ENCODE data around the gene HPSE2.

The HPSE2 gene

DNA sequence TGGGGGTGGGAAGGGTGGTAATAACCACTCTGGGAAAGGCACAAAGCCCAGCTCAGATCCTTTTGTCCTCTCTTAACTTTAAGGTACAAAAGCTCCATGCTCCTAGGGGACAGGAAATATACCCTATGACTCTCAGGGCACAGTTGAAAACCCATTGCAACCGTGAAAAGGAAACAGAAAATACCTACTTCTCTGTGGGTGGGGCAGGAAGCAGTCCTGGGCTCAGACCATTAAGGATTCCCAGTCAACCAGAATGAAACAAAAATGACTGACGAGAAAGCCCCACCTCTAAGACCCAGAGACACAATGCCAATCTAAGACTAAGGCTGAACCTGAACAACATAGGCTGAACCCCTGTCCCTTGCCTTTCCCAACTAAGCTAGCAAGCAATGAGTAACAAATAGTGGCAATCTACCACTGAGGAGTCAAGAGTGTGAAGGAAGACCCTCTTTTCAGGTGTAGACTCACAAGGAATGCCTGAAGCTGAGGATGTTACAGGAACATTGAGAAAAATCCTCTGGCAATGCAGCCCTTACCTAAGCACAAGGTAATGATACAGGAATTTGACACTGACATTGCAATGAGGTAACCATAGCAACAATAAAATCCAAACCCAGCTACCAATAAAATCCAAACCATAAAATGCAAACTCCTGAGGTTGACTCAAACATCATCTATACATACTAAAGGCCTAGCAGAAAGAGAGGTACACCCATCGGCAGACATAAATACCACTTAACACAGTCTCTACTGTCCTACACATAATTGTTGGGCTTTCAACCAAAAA, 380.1 kb downstream of the HPSE2 start:
- FAIRE-seq (no peak), DNase-seq (ENCODE audit: low spot score) (no peak)

DNA sequence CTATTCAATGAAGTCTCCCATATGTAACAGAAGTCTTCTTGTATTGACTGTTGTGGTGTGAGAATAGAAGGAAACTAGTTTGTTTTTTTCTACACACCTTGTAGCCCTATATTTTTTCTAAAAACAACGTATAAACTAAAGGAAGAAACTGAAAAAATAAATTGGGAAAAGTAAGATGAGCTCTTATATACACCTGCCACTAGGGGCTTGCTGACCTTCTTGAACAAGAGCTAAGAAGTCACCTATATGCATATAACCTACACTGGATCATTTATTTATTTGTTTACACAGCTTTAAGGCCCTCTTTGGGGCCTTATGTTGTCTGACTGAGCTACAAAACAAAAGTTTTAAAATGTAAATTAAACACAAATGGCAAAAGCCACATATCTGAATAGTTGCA, 383.0 kb downstream of the HPSE2 start:
- DNase-seq (ENCODE audit: low spot score) (no peak), FAIRE-seq (no peak)

DNA sequence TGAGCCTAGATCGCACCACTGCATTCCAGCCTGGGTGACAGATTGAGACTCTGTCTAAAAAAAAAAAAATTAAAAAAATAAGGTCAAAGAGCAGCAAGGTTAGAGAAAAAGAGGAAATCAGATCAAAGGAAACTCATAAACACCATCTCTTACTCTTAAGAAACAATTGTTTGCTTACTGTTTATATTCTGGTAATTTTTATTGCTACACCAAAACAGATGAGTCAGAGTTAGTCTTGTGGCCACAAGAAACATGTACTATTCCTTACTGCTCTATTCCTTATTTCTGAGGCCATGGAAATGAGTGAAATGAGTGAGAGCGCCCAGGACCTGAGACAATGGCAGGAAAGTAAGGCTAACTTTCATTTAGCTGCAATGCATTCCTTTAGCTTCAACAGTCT, 387.3 kb downstream of the HPSE2 start:
- no peak for FAIRE-seq

DNA sequence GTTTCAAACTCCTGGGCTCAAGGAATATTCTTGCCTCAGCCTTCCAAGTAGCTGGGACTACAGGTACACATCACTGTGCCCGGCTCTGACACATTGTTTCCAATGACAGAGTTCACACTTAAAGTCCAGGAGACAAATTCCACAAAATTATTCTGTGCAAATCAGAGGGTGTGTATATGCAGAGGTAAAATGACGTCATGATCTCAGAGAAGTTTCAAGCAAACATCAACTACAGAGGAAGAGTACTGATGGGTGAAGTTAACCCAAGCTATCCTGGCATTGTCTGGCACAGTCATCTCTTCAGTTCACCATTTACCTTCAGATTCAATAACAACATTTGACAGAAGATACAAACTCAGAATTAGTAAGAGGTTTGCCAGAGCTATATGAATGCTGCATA, 388.9 kb downstream of the HPSE2 start:
- FAIRE-seq, result no peak
- no peak for DNase-seq (ENCODE audit: low spot score)

More for the DNA sequence above, 387.3 kb downstream of the HPSE2 start:
- DNase-seq (ENCODE audit: low spot score), result peak; percentile 4

DNA sequence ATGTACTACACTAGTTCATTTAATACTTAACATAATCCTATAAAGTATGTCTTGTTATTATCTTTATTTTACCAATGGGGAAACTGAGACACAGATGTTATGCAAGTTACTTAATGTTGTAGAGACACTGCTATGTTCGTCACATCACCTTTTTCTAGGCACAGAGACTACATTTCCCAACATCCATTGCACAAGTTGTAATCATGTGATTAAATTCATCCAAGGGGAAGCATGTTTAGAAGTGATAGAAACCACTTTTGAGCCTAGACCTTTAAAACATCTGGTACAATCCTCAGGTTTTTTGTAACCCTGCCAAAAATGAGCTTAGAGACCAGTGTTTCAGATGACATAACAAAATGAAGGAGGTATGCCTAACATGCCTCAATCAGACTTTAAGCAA, 402.1 kb downstream of the HPSE2 start:
- FAIRE-seq, result no peak
- no peak for DNase-seq (ENCODE audit: low spot score)

DNA sequence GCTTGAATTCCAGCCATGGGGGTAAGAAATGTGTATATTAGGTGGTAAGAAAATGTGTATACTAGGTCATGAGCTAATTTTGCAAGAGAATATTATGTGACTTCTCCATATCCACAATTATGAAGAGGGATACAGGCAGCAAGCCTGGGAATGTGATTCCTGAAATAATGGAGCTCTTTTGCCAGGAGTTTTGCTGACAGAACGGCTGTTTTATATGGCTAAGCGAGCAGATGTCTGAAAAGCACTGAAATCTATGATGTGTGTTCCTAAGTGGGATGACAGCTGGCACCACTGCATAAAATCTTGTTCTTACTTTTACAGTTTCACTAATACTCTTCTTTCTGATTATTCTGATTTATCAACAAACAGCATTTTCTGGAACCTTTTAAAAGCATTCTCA, 402.9 kb downstream of the HPSE2 start:
- no peak for FAIRE-seq

DNA sequence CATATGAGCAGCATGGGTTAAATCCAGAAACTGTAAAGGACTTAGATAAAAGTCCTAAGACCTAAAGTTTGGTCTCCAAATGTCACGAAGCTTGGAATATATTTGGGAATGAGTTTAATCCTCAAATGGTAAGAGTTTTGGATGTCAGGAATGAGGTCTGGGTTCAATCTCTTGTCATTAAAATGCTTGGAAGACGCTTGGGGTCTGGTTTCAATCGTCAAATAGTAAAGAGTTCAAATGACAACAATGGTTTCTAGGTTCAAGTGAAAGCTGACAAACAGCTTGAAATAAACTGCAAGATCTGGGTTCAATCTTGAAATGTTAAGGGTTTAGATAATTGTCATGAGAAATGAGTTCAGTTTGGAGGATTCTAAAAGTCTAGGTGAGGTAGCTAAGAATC, 403.5 kb downstream of the HPSE2 start:
- no peak for DNase-seq (ENCODE audit: low spot score)
- no peak for FAIRE-seq

More for the DNA sequence above, 402.9 kb downstream of the HPSE2 start:
- DNase-seq (ENCODE audit: low spot score), result no peak

DNA sequence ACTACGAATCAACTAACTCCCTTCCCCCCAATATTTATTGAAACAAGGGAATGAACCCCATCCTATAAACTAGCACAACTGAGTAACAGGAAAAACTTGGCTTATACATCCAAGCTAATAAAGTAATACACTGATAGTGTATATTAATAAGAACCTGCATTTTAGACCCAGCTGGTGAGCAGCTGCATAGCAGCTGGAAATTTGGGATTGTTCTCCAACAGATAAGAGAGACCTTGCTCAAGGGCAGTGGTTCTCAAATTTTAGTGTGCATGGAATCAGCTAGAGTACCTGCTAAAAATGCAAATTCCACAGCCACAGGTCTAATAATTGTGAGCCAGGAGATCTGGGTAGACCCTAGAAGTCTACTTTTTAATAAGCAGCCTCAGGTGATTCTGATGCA, 404.3 kb downstream of the HPSE2 start:
- FAIRE-seq (no peak), DNase-seq (ENCODE audit: low spot score) (no peak)

DNA sequence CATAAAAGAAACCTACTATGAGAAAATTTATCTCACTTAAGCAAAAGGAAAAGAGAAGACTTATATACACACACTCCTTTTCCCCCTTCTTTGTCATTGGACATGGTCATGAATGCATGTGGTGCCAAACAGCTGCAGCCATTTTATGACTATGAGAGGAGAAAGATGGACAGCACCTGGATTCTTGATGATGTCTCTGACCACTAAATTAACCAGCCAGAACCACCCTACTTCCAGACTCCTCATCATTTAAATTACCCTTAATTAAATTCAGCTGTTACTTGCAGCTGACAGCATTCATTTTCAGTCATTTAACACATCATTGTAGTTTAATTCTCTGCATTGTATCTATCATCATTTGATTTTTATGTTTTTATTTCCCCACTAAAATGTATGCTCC, 409.9 kb downstream of the HPSE2 start:
- no peak for DNase-seq (ENCODE audit: low spot score)
- FAIRE-seq, result no peak

DNA sequence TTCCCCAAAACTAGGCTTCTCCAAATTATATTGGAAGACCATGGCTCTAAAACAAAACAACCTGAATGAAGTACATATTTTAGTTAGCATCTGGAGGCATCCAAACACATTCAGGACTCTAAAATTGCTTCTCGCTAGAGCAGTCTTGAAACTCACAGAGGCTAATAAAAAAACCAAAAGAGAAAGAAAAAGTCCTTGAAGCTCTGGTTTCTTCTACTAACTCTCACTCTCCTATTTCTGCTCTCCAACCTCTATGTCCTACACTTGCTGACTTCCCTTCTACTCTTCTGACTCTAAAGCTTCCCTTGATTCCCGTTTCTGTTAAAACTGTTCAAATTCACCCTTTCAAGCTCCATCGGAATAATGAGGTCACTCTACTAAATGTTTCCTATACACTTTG, 418.3 kb downstream of the HPSE2 start:
- DNase-seq (ENCODE audit: low spot score), result no peak
- FAIRE-seq, result no peak

DNA sequence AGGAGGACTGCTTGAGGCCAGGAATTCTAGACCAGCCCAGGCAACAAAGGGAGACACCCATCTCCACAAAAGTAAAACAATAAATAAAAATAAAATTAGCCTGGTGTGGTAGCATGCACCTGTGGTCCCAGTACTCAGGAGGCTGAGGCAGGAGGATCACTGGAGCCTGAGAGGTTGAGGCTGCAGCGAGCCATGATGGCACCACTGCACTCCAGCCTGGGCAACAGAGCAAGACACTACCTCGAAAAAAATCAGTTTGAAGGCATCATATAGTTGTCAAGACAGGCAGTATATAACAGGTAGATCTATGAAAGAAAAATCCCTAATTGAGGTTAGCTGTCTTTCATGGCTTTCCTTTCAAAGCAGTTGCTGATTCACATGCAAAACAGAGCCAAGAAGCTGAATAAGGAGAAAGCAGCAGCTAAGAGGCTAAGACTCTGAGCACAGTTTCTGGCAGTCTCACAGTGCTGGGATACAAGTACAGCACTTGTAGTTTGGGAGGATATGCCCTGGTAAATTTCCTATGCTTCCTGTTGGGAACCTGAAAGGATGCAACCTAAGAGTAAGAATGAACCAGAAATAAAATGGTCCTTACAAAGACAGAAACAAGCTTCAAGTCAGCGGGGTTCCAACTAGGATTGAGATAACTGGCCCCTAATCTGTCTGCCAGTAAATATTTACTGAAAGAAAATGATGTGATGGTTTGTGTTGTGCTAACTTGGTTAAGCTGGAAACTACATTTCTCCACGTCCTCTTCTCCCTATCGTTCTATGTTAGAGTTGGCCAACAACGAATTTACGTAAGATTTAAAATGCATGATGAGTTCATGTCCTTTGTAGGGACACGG, 420.4 kb downstream of the HPSE2 start:
- no peak for FAIRE-seq
- no peak for DNase-seq (ENCODE audit: low spot score)

DNA sequence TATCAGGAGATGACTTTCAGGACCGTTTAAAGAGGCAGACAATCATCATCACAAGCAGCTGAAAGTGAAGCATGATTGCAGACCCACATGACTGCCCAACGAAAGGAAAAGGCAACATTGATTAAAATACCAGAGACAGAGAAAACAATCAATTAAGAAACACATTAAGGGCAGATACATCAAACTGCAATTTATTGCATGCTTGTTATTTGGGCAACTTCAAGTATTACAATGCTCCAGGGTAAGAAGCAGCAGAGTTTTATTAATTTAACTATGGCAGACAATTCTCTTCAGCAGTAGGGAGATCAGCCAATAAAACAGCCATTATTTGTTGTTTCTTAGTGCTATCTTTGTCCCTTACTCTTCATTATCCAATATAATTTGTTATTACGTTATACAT, 421.2 kb downstream of the HPSE2 start:
- DNase-seq (ENCODE audit: low spot score), result no peak
- no peak for FAIRE-seq

DNA sequence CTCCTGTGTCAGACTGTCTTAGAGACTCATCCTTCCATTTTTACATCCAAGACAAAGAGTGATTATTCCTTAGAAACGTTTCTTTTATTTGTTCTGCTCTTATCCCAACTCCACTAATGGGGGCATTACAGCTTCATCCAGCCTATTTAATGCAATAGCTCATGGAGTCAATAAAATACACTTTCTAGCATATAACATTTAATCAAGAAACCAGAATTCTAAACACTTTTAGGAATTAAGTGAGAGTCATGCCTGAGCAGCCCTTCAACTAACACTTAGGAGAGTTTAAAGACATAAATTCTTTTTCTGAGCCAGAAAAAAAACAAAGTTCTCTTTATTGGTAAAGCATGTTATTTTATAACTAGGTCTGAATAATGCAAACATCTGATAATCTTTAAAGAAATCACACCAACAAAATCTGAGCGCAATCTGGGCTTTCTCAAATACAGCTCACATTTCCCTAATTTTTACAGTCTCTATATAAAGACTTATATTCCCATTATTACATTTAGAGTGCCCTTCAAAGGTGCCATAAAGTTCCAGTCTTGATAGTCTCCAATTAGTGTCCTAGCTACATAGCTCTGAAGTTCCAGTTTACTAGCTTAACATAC, 427.3 kb downstream of the HPSE2 start:
- FAIRE-seq (no peak), DNase-seq (ENCODE audit: low spot score) (no peak)

DNA sequence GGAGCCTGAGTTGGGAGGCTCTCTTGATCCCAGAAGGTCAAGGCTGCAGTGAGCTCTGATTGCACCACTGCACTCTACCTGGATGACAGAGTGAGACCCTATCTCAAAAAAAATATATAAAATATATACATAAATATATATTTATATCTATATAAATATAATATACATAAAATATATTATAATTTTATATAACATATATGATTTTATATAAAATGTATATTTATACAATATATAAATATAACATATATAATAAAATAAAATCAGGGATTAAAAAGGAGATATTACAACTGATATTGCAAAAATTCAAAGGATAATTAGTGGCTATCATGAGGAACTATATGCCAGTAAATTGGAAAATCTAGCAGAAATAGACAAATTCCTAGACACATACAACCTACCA, 435.4 kb downstream of the HPSE2 start:
- FAIRE-seq, result no peak

DNA sequence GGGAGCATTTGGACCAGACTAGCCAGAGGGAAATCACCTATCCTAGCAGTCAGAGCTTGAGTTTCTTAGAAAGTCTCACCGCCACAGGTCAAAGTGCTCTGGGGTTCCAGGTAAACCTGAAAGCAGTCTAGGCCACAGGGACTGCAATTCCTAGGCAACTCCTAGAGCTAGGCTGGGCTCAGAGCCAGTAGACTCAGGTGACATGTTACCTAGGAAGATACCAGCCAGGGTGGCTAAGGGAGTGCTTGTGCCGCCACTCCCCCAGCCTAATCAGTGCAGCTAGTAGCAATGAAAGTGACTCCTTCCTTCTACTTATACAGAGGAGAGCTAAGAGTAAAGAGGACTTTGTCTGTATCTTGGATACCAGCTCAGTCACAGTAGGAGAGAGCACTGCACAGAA, 440.2 kb downstream of the HPSE2 start:
- no peak for FAIRE-seq
- no peak for DNase-seq (ENCODE audit: low spot score)

More for the DNA sequence above, 435.4 kb downstream of the HPSE2 start:
- DNase-seq (ENCODE audit: low spot score), result no peak

DNA sequence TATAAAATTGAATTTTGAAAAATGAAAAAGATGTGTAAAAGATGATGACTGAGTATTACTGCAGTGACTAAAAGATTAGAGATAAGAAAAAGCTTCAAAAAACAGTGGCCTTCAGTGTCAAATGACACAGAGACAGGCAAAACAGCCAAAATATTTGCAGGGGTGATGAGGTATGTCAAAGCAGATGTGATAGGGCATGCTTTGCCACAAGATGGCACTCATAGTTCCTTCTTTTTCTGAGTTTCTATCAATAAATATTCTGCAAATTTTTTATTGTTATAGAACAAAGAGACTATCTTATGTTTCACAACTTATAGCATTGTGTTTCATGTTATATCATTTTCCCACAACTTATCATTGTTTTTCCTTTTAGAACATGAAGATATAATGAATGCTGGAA, 444.8 kb downstream of the HPSE2 start:
- FAIRE-seq, result no peak
- peak; percentile 25 for DNase-seq (ENCODE audit: low spot score)

DNA sequence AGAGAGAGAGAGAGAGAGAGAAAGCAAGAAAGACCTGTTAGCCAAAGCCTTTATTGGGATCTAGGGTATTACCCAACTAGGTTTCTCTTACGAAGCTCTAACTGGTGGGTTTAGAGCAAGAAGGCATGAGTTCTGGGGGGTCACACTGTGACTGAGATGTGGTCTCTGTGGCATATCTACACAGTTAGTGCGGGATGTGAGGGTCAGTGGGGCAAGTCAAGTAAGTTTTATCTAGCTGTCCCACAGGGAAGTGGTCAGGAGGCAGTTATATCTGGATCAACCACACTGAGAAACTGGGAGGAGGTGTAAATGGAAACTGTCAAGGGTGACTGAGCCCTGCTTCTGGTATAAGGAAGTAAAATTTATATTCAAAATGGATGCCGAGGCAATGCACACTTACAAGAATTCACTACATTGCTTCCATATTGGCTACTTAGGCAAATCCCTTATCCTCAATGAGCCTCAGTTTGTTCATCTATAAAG, 457.3 kb downstream of the HPSE2 start:
- FAIRE-seq (no peak), DNase-seq (ENCODE audit: low spot score) (no peak)

DNA sequence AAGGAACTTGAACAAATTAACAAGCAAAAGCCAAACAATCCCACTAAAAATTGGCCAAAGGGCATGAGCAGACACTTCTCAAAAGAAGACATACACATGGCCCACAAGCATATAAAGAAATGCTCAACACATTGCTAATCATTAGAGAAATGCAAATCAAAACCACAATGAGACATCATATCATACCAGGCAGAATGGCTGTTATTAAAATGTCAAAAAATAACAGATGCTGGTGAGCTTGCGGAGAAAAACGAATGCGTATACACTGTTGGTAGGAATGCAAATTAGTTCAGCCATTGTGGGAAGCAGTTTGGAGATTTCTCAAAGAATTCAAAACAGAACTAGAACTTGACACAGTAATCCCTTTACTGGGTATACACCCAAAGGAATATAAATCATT, 477.2 kb downstream of the HPSE2 start:
- FAIRE-seq (no peak), DNase-seq (ENCODE audit: low spot score) (no peak)

DNA sequence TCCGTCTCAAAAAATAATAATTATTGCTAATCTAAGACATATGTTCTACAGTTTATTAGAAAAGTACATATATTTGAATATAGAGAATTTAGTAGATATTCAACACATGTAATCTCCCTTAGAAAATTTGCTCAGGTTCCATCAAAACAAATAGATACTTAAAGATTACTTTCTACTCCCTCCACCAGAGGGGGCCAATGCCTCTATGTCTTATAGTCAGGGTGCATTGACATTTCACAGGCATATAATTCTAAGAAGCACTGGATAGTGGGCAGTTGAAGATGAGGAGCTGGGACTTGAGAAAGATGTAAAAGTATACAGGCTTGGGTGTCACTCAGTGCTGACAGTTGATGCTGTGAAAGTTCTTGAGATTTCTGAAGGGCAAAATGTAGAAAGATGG, 487.4 kb downstream of the HPSE2 start:
- peak; percentile 23 for DNase-seq (ENCODE audit: low spot score)
- no peak for FAIRE-seq

DNA sequence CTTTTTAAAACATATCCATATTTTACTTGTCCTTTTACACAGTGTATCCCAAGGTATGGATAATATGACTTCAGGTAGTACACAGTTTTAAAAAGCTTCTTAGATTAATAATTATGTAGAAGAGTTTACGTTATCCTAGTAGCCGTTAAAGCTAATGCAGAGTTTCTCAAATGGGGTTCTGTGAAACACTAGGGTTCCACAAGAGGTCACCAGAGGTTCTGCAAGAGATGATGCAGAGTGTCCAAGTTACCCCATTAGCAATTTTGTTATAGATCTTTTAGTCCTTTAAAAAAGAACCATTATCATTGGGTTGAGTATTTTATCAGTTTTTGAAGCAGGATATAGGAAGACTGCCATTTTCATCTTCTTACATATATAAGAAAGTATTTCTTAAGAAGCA, 490.0 kb downstream of the HPSE2 start:
- DNase-seq (ENCODE audit: low spot score) (no peak), FAIRE-seq (no peak)

DNA sequence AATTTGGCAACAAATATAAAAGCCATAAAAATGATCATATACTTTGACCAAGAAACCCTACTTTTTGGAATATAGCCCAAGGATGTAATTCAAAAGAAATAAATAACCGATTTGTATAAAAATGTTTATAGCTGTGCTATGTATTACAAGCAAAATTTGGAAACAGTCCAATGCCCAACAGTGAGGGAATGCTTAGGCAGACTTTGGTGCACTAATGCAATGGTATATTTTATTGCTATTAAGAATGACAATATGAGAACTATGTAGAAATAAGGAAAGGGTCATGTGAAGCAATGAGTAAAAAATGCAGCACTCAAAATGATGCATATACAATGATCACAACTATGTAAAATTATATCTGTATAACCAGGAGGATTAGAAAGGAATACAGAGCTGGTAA, 515.1 kb downstream of the HPSE2 start:
- DNase-seq (ENCODE audit: low spot score), result no peak
- FAIRE-seq, result no peak

DNA sequence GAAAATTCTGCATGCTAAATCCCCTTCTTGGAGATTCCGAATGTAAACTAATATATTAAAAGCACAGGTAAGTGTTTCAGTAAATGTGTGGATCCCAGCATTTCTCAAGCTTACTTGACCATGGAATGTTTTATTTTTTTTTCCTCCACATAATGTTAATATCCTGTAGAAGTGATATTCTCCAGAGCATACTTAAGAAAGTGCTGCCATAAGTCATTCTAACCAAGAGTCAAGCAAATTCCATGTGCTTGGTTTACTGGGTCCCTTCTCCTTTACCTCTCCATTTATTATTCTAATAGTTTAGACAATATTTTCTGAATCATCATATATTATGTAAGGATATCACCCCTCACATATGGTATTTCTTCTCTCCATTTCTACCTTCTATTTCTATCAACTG, 522.1 kb downstream of the HPSE2 start:
- FAIRE-seq, result no peak
- no peak for DNase-seq (ENCODE audit: low spot score)

Measured in urothelium cell line (cell line).